ENCODE data around the gene SETD6.

The SETD6 gene

GRCh38 chr16:58492735-58493134 lies 22.6 kb upstream of the SETD6 start:
- no peak overlapping the region for H3K4me3 ChIP-seq (ENCODE audit: low read depth, low read length)
- no peak for DNase-seq (ENCODE audit: low read depth)

GRCh38 chr16:58493756-58494431 lies 21.4 kb upstream of the SETD6 start:
- DNase-seq (ENCODE audit: low read depth) = no peak
- H3K4me3 ChIP-seq (ENCODE audit: low read depth, low read length) = no peak overlapping the region

GRCh38 chr16:58494981-58495520 lies 20.3 kb upstream of the SETD6 start:
- H3K4me3 ChIP-seq (ENCODE audit: low read depth, low read length) = peak overlapping the region; percentile 8
- DNase-seq (ENCODE audit: low read depth) = peak; percentile 92

- H3K4me3 ChIP-seq (ENCODE audit: low read depth, low read length) = peak overlapping the region; percentile 8
- DNase-seq (ENCODE audit: low read depth) = no peak
These were observed 19.6 kb upstream of the SETD6 start for GRCh38 chr16:58495521-58496331.

- H3K4me3 ChIP-seq (ENCODE audit: low read depth, low read length) = no peak overlapping the region
- no peak for DNase-seq (ENCODE audit: low read depth)
These were observed 17.8 kb upstream of the SETD6 start for GRCh38 chr16:58497468-58497867.

GRCh38 chr16:58497935-58498334 lies 17.4 kb upstream of the SETD6 start:
- no peak overlapping the region for H3K4me3 ChIP-seq (ENCODE audit: low read depth, low read length)
- DNase-seq (ENCODE audit: low read depth) = no peak

GRCh38 chr16:58498341-58499091 lies 16.8 kb upstream of the SETD6 start:
- H3K4me3 ChIP-seq (ENCODE audit: low read depth, low read length) = no peak overlapping the region
- DNase-seq (ENCODE audit: low read depth) = no peak

GRCh38 chr16:58499092-58499511 lies 16.2 kb upstream of the SETD6 start:
- no peak for DNase-seq (ENCODE audit: low read depth)
- no peak overlapping the region for H3K4me3 ChIP-seq (ENCODE audit: low read depth, low read length)

- H3K4me3 ChIP-seq (ENCODE audit: low read depth, low read length) = peak within 1 kb of the TSS; percentile 63
- DNase-seq (ENCODE audit: low read depth) = peak; percentile 77
These were observed 15.5 kb upstream of the SETD6 start, which contains the start of gene NDRG4 for GRCh38 chr16:58499615-58500351. Gene NDRG4 (plus strand): TSS chr16:58500143. CDS start chr16:58500249, 106 bp downstream.

- peak overlapping the region; percentile 63 for H3K4me3 ChIP-seq (ENCODE audit: low read depth, low read length)
- no peak for DNase-seq (ENCODE audit: low read depth)
These were observed 14.7 kb upstream of the SETD6 start for GRCh38 chr16:58500430-58501241.

GRCh38 chr16:58501242-58502131 lies 13.8 kb upstream of the SETD6 start:
- DNase-seq (ENCODE audit: low read depth) = no peak
- peak overlapping the region; percentile 63 for H3K4me3 ChIP-seq (ENCODE audit: low read depth, low read length)

- no peak for DNase-seq (ENCODE audit: low read depth)
These were observed 12.9 kb upstream of the SETD6 start for GRCh38 chr16:58502217-58502921.

GRCh38 chr16:58503166-58503862 lies 12.0 kb upstream of the SETD6 start:
- DNase-seq (ENCODE audit: low read depth) = no peak
- no peak overlapping the region for H3K4me3 ChIP-seq (ENCODE audit: low read depth, low read length)

More at GRCh38 chr16:58502217-58502921, 12.9 kb upstream of the SETD6 start:
- H3K4me3 ChIP-seq (ENCODE audit: low read depth, low read length) = no peak overlapping the region

GRCh38 chr16:58503863-58504688 lies 11.2 kb upstream of the SETD6 start:
- H3K4me3 ChIP-seq (ENCODE audit: low read depth, low read length) = no peak overlapping the region
- no peak for DNase-seq (ENCODE audit: low read depth)
